ENCODE data around the gene AQP10.
A peak's percentile ranks its signal among the peaks of the same experiment; 100 is the strongest.
"Not testable (repeated sequence)": the region's sequence is repeated elsewhere in the genome, so short reads cannot be mapped to it uniquely, and the experiment has no call there.

The AQP10 gene, protein sequence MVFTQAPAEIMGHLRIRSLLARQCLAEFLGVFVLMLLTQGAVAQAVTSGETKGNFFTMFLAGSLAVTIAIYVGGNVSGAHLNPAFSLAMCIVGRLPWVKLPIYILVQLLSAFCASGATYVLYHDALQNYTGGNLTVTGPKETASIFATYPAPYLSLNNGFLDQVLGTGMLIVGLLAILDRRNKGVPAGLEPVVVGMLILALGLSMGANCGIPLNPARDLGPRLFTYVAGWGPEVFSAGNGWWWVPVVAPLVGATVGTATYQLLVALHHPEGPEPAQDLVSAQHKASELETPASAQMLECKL

DNA sequence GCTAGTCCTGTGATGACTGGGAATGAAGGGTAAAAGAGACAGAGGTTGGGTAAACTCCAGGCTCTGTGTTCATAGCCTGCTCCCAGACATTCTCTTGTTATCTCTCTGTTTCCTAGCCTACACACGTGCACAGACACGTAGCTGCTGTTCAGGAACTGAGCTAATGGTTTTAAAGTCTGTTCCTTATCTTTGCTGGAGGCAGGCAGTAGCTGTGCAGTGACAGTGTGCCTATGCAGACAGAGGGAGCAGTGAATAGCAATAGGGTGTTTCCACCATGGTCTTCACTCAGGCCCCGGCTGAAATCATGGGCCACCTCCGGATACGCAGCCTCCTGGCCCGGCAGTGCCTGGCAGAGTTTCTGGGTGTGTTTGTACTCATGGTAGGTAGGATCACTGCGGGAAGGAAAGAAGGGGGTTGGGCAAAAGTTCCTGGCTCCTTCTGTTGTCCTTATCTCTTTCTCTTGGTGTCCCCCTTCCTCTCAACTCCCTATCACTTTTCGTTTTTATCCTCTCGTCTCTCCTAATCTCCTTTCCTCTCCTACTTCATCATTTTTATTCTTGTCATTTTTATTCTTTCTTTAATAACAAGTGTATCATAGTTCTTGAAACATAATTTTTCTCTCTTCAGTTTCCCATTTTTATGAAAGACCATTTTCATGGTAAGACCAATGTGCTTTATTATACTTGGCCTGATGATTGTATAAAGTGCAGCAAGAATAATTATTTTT is at the start of gene AQP10:
Gene AQP10 (plus strand): TSS at position 212 of the 727 bp plus-strand sequence. CDS start 63 bp downstream, at position 275.
- DNase-seq (ENCODE audit: low read depth), result no peak
- H3K4me3 ChIP-seq (ENCODE audit: low read depth, low read length), result no peak within 1 kb of the TSS
- TF ChIP-seq, protein P1, sequence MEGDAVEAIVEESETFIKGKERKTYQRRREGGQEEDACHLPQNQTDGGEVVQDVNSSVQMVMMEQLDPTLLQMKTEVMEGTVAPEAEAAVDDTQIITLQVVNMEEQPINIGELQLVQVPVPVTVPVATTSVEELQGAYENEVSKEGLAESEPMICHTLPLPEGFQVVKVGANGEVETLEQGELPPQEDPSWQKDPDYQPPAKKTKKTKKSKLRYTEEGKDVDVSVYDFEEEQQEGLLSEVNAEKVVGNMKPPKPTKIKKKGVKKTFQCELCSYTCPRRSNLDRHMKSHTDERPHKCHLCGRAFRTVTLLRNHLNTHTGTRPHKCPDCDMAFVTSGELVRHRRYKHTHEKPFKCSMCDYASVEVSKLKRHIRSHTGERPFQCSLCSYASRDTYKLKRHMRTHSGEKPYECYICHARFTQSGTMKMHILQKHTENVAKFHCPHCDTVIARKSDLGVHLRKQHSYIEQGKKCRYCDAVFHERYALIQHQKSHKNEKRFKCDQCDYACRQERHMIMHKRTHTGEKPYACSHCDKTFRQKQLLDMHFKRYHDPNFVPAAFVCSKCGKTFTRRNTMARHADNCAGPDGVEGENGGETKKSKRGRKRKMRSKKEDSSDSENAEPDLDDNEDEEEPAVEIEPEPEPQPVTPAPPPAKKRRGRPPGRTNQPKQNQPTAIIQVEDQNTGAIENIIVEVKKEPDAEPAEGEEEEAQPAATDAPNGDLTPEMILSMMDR (IDR thresholded peaks at IDR 0.05; ENCODE audit: low read depth, low read length, missing control alignments), result no peak

DNA sequence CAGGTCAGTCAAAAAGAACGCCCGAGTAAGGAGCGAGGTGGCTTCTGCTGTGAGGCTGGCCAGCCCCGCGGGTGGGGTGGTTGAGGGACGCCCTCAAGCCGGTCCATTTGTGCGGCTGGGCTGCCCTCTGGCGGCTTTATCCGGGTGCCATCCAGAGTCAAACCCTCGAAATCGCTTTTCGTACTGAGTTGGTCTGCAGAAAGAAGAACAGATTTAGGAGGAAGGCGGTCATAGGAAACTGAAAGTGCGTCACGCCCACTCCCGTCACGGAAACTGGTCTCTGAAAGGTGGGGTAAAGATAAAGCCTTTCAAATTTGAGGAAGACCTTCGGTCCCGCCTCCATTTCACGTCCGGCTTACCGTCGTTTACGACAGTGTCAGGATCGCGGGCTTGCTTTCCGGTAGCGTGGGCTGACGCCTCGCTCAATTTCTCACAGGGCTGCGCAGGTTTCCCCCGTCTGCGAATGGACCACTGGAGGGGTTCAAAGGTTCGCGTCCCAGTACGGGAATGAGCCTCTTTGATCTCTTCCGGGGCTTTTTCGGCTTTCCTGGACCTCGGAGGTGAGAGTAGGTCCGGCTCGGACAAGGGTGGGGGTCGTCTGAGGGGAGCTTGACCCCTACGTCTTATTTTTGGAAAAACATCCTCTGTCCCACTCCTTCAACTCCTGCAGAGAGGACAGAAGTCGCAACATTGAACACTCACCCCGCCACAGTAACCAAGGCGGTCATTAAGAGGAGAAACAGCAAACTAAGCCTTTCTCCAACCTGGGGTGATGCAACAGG is 48.5 kb upstream of the AQP10 start, which contains the start of gene HAX1:
Gene HAX1 (plus strand): TSS at position 413 of the 782 bp plus-strand sequence. CDS start 95 bp downstream, at position 508.
- peak within 1 kb of the TSS; percentile 79 for H3K4me3 ChIP-seq (ENCODE audit: low read depth, low read length)
- TF ChIP-seq, protein P1 (IDR thresholded peaks at IDR 0.05; ENCODE audit: low read depth, low read length, missing control alignments), result peak; percentile 81
- peak; percentile 99 for DNase-seq (ENCODE audit: low read depth)

DNA sequence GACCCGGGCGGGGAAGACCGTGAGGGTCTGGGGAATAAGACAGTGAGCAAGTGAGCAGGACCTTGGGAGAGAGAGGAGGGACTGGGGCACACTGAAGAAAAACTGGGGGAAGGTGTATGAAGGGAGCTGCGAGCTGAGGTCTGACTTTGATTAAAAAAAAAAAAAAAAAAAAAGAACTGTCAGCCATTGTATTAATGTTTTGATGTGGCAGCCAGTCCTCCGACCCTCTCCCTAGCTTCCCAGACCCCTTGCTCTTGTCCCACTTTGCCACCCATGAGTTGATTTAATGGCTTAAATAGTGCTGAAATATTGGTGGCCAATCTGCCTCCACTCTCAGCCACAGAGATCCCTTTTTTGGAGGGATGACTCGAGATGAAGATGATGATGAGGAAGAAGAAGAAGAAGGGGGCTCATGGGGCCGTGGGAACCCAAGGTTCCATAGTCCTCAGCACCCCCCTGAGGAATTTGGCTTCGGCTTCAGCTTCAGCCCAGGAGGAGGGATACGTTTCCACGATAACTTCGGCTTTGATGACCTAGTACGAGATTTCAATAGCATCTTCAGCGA is 47.8 kb upstream of the AQP10 start:
- peak overlapping the region; percentile 79 for H3K4me3 ChIP-seq (ENCODE audit: low read depth, low read length)
- no peak for DNase-seq (ENCODE audit: low read depth)
- TF ChIP-seq, protein P1 (IDR thresholded peaks at IDR 0.05; ENCODE audit: low read depth, low read length, missing control alignments), result no peak

DNA sequence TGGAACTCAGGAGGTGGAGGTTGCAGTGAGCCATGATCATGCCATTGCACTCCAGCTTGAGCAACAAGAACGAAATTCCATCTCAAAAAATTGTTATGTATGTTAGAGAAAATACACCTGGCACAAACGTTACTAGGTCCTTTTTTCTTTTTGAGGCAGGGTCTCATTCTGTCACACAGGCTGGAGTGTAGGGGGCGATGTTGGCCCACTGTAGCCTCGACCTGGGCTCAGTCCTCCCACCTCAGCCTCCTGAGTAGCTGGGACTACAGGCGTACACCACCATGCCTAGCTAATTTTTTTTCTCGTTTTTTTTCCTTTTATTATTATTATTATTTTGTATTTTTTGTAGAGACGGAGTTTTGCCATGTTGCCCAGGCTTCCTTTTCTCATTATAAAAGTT is 44.1 kb upstream of the AQP10 start:
- TF ChIP-seq, protein P1 (IDR thresholded peaks at IDR 0.05; ENCODE audit: low read depth, low read length, missing control alignments), result peak; percentile 19
- no peak for DNase-seq (ENCODE audit: low read depth)
- no peak overlapping the region for H3K4me3 ChIP-seq (ENCODE audit: low read depth, low read length)

DNA sequence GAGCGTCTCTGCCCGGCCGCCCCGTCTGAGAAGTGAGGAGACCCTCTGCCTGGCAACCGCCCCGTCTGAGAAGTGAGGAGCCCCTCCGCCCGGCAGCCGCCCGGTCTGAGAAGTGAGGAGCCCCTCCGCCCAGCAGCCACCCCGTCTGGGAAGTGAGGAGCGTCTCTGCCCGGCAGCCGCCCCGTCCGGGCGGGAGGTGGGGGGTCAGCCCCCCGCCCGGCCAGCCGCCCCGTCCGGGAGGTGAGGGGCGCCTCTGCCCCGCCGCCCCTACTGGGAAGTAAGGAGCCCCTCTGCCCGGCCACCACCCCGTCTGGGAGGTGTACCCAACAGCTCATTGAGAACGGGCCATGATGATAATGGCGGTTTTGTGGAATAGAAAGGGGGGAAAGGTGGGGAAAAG is 33.3 kb upstream of the AQP10 start:
- not testable (repeated sequence) for H3K4me3 ChIP-seq (ENCODE audit: low read depth, low read length); DNase-seq (ENCODE audit: low read depth)

DNA sequence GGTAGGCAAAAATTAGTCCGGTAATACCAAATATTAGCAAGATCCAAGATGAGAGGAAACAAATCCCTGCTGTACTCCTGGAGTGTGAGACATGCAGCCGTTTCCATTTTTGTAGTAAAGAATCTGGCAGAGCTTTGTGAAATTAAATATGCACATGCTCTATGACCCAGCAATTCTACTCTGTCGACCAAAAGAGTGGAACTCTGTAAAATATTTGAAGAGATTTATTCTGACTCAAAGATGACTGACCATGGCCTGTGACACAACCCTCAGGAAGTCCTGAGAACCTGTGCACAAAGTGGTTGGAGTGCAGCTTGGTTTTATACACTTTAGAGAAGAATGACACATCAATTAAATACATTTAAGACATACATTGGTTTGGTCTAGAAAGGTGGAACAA is 32.2 kb upstream of the AQP10 start:
- TF ChIP-seq, protein P1 (IDR thresholded peaks at IDR 0.05; ENCODE audit: low read depth, low read length, missing control alignments), result no peak
- H3K4me3 ChIP-seq (ENCODE audit: low read depth, low read length), result no peak overlapping the region
- no peak for DNase-seq (ENCODE audit: low read depth)

DNA sequence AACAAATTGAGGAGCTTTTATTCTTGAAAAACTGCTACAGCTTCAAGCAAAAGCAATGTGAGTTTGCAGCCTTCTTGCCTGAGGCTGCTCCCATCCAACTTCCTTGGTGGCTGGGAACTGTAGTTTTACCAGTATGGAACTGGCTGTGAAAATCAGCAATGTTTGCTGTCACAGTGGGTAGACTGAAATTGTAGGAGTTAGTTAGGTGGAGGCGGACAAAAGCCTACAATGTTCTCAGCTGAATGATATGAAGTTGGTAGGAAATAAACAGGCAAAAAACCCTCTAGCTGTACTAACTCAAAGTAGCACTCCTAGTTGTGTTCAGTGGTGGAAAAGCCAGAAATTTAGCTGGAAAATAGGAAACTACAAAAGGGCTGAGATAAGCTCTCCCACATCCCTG is 30.0 kb upstream of the AQP10 start:
- no peak overlapping the region for H3K4me3 ChIP-seq (ENCODE audit: low read depth, low read length)
- no peak for DNase-seq (ENCODE audit: low read depth)
- TF ChIP-seq, protein P1 (IDR thresholded peaks at IDR 0.05; ENCODE audit: low read depth, low read length, missing control alignments), result no peak
